ENCODE measurements around the gene PANX1.

Gene PANX1

DNA sequence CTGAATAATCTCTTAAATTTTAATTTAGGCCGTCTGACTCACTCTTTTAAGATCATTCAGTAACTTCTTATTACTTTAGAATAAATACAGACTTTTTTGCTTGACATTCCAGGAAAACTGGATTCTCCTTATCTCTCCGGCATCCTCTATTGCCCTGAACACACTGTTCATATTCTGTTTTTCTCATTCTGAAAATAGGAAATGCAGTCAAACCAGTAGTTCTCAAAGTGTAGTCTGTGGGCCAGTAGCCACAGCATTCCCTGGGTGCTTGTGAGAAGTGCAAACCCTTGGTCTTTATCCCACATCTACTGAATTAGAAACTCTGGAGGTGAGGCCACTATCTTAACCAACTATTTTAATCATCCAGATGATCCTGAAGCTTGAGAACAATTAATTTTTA is 84.3 kb downstream of the PANX1 start:
- TF ChIP-seq, protein P1, sequence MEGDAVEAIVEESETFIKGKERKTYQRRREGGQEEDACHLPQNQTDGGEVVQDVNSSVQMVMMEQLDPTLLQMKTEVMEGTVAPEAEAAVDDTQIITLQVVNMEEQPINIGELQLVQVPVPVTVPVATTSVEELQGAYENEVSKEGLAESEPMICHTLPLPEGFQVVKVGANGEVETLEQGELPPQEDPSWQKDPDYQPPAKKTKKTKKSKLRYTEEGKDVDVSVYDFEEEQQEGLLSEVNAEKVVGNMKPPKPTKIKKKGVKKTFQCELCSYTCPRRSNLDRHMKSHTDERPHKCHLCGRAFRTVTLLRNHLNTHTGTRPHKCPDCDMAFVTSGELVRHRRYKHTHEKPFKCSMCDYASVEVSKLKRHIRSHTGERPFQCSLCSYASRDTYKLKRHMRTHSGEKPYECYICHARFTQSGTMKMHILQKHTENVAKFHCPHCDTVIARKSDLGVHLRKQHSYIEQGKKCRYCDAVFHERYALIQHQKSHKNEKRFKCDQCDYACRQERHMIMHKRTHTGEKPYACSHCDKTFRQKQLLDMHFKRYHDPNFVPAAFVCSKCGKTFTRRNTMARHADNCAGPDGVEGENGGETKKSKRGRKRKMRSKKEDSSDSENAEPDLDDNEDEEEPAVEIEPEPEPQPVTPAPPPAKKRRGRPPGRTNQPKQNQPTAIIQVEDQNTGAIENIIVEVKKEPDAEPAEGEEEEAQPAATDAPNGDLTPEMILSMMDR (IDR thresholded peaks at IDR 0.05; ENCODE audit: unreplicated experiment in 3 of 3), result no peak
- H3K27ac Mint-ChIP-seq, result no peak overlapping the region
- no peaks in the 10 kb centered on the region for H3K36me3 Mint-ChIP-seq (ENCODE audit: low read depth)
- peaks cover 4% of the 10 kb centered on the region for H3K4me1 Mint-ChIP-seq
- H3K27me3 Mint-ChIP-seq (ENCODE audit: low read depth), result peaks cover 4% of the 10 kb centered on the region
- peaks cover 6% of the 10 kb centered on the region for H3K9me3 Mint-ChIP-seq
- no peak overlapping the region for H3K4me3 Mint-ChIP-seq

DNA sequence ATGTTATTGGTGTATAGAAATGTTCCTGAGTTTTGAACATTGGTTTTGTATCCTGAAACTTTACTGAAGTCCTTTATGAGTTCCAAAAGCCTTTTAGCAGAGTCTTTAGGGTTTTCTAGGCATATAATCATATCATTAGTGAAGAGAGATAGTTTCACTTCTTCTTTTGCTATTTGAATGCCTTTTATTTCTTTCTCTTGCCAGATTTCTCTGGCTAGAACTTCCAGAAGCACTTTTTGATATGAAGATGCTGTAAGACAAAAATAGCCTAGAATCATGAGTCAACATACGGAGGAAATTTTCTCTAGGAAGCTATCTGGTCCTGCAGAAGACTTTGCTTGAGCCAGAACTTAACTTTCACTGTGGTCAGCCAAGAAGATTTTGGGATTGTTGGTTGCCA is 89.1 kb downstream of the PANX1 start:
- H3K4me1 Mint-ChIP-seq, result no peaks in the 10 kb centered on the region
- H3K4me3 Mint-ChIP-seq, result no peak overlapping the region

DNA sequence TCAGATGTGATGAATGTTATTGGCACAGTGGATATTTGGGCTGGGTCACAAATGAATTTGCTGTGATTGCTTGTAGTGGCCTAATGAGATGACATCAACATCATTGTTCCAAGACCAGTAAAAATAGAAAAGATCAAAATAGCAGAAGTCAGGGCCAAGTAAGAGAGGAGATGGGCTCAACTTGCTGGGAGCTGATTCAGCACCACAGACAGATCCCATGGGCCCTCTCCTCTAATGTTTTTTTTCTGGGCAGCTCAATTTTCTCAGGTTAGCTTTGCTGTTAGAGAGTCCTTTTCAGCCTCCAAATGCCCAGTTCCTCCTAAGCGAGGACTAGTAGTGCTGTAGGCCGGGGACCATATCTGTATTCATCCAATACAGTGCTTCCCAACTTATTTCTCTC is 89.7 kb downstream of the PANX1 start:
- Mint-ChIP-seq H3K27ac (no peak overlapping the region), H3K9me3 (peaks cover 30% of the 10 kb centered on the region), H3K36me3 (ENCODE audit: low read depth) (no peaks in the 10 kb centered on the region), H3K4me1 (no peaks in the 10 kb centered on the region), H3K27me3 (ENCODE audit: low read depth) (peaks cover 4% of the 10 kb centered on the region), H3K4me3 (no peak overlapping the region)
- TF ChIP-seq, protein P1 (IDR thresholded peaks at IDR 0.05; ENCODE audit: unreplicated experiment in 3 of 3), result no peak

More for the DNA sequence above, 89.1 kb downstream of the PANX1 start:
- Mint-ChIP-seq H3K36me3 (ENCODE audit: low read depth) (no peaks in the 10 kb centered on the region), H3K27ac (no peak overlapping the region), H3K27me3 (ENCODE audit: low read depth) (peaks cover 4% of the 10 kb centered on the region), H3K9me3 (peaks cover 30% of the 10 kb centered on the region)
- TF ChIP-seq, protein P1 (IDR thresholded peaks at IDR 0.05; ENCODE audit: unreplicated experiment in 3 of 3), result no peak

DNA sequence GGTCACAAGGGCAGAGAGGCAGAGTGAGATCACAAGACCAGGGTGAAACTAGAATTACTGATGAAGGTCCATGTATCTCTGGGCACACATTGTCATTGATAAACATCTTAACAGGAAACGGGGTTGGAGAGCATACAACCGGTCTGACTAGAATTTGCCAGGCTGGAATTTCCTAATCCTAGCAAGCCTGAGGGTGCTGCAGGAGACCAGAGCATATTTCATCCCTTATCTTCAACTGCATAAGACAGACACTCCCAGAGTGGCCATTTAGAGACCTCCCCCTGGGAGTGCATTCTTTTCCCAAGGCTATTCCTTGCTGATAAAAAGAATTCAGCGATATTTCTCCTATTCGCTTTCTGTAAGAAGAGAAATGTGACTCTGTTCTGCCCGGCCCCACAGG is 91.1 kb downstream of the PANX1 start:
- no peaks in the 10 kb centered on the region for H3K4me1 Mint-ChIP-seq
- TF ChIP-seq, protein P1 (IDR thresholded peaks at IDR 0.05; ENCODE audit: unreplicated experiment in 3 of 3), result no peak
- H3K9me3 Mint-ChIP-seq, result peaks cover 30% of the 10 kb centered on the region
- no peak overlapping the region for H3K4me3 Mint-ChIP-seq
- no peaks in the 10 kb centered on the region for H3K27me3 Mint-ChIP-seq (ENCODE audit: low read depth)
- no peak overlapping the region for H3K27ac Mint-ChIP-seq
- no peaks in the 10 kb centered on the region for H3K36me3 Mint-ChIP-seq (ENCODE audit: low read depth)

DNA sequence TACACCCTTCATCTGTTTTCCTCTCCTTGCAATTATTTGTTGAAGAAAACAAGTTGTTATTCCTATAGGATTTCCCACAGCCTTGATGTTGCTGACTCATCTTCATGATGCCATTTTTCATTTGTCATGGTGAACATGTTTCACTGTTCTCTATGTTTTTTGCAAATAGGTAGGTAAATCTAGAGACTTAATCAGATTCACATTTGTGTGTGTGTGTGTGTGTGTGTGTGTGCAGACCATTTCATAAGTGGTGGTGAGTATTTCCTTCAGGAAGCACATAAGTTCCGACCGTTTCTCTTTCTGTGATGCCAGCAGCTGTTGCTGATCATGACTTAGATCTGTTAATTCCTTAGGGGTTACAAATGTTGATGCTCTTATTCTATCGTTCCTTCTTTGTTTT is 95.4 kb downstream of the PANX1 start:
- no peaks in the 10 kb centered on the region for H3K36me3 Mint-ChIP-seq (ENCODE audit: low read depth)
- TF ChIP-seq, protein P1 (IDR thresholded peaks at IDR 0.05; ENCODE audit: unreplicated experiment in 3 of 3), result no peak
- H3K4me3 Mint-ChIP-seq, result no peak overlapping the region
- no peak overlapping the region for H3K27ac Mint-ChIP-seq
- no peaks in the 10 kb centered on the region for H3K4me1 Mint-ChIP-seq
- peaks cover 21% of the 10 kb centered on the region for H3K9me3 Mint-ChIP-seq
- H3K27me3 Mint-ChIP-seq (ENCODE audit: low read depth), result peaks cover 3% of the 10 kb centered on the region
